ENCODE measurements around the gene CCHCR1. TPM values are rescaled to one million over a fixed set of nuclear protein-coding genes. Genes with fewer than 3 reads are reported as not detected.
A peak's percentile ranks its signal among the peaks of the same experiment; 100 is the strongest.

CCHCR1 gene
- total RNA-seq, 1 donor from 2014 or later: 48.6 TPM

DNA sequence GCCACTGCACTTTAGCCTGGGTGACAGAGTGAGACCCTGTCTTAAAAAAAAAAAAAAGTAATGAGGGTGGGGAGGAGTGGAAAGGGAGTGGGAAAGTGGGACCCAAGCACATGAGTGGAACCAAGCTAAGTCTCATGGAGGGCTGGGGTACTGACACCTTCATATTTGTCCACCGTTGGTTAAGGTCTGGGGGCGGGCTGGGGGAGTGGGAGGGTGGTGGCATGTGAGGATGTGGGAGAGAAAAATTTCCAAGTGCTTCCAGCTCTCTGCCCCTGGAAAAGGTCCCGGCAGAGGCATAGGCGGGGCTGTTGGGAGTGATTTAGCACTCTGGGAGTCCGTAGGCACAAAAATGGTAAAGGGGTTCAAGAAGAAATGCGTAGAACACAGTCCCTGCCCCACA lies 24.8 kb downstream of the CCHCR1 start:
- TF ChIP-seq, protein P1, sequence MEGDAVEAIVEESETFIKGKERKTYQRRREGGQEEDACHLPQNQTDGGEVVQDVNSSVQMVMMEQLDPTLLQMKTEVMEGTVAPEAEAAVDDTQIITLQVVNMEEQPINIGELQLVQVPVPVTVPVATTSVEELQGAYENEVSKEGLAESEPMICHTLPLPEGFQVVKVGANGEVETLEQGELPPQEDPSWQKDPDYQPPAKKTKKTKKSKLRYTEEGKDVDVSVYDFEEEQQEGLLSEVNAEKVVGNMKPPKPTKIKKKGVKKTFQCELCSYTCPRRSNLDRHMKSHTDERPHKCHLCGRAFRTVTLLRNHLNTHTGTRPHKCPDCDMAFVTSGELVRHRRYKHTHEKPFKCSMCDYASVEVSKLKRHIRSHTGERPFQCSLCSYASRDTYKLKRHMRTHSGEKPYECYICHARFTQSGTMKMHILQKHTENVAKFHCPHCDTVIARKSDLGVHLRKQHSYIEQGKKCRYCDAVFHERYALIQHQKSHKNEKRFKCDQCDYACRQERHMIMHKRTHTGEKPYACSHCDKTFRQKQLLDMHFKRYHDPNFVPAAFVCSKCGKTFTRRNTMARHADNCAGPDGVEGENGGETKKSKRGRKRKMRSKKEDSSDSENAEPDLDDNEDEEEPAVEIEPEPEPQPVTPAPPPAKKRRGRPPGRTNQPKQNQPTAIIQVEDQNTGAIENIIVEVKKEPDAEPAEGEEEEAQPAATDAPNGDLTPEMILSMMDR (conservative IDR thresholded peaks at IDR 0.05): no peak
- Mint-ChIP-seq H3K36me3 (ENCODE audit: low read depth) (no peaks in the 10 kb centered on the region), H3K27ac (ENCODE audit: unreplicated experiment) (no peak overlapping the region), H3K4me3 (no peak overlapping the region), H3K4me1 (peaks cover 10% of the 10 kb centered on the region), H3K27me3 (ENCODE audit: low read depth) (peaks cover 17% of the 10 kb centered on the region), H3K9me3 (peaks cover 4% of the 10 kb centered on the region)
- DNase-seq (ENCODE audit: low read depth, low spot score): no peak

DNA sequence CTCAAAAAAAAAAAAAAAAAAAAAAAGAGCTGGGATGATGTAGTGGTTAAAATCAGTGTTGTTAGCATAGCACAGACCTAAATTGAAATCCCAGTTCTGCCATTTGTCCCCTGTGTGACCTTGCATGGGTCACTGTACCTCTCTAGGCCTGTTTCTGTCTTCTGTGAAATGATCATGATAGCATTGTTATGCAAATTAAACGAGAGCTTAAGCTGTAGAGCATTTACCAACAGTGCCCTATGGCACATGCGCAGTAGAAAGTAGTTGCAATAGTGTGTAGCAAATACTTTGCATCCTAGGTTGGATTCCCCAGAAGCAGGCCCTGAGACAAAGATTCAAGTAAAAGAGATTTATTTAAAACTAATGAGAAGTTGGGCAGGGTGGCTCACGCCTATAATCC lies 26.0 kb downstream of the CCHCR1 start:
- TF ChIP-seq, protein P1 (conservative IDR thresholded peaks at IDR 0.05): no peak
- Mint-ChIP-seq H3K9me3 (no peaks in the 10 kb centered on the region), H3K27ac (ENCODE audit: unreplicated experiment) (no peak overlapping the region), H3K4me3 (no peak overlapping the region), H3K36me3 (ENCODE audit: low read depth) (no peaks in the 10 kb centered on the region), H3K27me3 (ENCODE audit: low read depth) (peaks cover 17% of the 10 kb centered on the region), H3K4me1 (peaks cover 5% of the 10 kb centered on the region)
- no peak for DNase-seq (ENCODE audit: low read depth, low spot score)

- peaks cover 5% of the 10 kb centered on the region for H3K4me1 Mint-ChIP-seq
- no peak for DNase-seq (ENCODE audit: low read depth, low spot score)
- no peak overlapping the region for H3K27ac Mint-ChIP-seq (ENCODE audit: unreplicated experiment)
- no peaks in the 10 kb centered on the region for H3K9me3 Mint-ChIP-seq
- no peak overlapping the region for H3K4me3 Mint-ChIP-seq
- H3K36me3 Mint-ChIP-seq (ENCODE audit: low read depth): no peaks in the 10 kb centered on the region
- H3K27me3 Mint-ChIP-seq (ENCODE audit: low read depth): peaks cover 17% of the 10 kb centered on the region
- TF ChIP-seq, protein P1 (conservative IDR thresholded peaks at IDR 0.05): no peak
Observed at GRCh38 chr6:31130751-31131150, 26.9 kb downstream of the CCHCR1 start.

DNA sequence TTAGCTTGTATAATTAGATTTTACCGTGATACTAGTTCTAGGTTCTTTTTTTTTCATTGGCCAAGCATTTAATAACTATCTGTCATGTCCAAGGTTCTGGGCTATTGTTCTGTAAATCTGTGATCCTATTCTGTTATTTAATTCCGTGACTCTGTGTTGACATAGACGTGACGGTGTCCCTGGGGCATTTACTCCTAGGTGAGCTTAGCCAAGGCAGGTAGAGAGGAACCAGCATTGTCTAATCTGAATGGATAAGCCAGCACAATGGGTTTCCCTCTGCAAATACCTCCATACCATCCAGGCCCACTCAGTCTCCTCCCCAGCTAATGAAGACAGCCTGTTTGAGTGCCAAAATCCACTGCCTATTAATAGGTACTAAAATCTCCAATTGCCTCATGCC lies 28.5 kb downstream of the CCHCR1 start:
- Mint-ChIP-seq H3K9me3 (no peaks in the 10 kb centered on the region), H3K36me3 (ENCODE audit: low read depth) (no peaks in the 10 kb centered on the region), H3K27me3 (ENCODE audit: low read depth) (peaks cover 17% of the 10 kb centered on the region), H3K4me3 (no peak overlapping the region), H3K27ac (ENCODE audit: unreplicated experiment) (no peak overlapping the region), H3K4me1 (peaks cover 14% of the 10 kb centered on the region)
- DNase-seq (ENCODE audit: low read depth, low spot score): no peak
- TF ChIP-seq, protein P1 (conservative IDR thresholded peaks at IDR 0.05): no peak

DNA sequence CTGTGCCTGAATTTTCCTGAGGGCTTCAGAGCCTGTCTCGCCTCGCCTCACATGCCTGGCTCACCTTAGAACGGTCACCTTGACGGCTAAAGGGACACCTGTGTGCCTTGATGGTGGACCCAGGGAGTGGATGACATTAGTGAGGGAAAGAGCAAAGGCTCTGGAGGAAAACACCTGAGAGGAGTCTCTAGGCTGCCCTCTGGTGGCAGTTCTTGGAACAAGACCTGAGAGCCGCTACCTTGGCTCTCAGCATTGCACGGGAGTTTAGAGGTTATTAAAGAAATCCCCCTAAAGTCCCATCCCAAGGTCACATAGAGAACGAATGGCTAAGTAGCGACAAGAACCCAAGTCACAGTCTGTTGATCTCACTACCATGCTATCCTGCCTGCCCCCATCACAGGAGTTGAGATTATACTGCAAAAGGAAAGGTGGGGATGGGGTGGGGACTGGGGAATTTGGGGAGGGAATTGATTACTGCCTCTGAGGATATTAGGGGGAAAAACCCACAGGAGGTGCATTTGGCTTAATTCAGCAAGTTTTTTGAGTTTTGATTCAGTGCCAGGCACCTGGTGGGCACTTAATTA lies 29.4 kb downstream of the CCHCR1 start:
- Mint-ChIP-seq H3K27me3 (ENCODE audit: low read depth) (peaks cover 17% of the 10 kb centered on the region), H3K27ac (ENCODE audit: unreplicated experiment) (no peak overlapping the region), H3K4me3 (no peak overlapping the region), H3K9me3 (no peaks in the 10 kb centered on the region), H3K36me3 (ENCODE audit: low read depth) (no peaks in the 10 kb centered on the region), H3K4me1 (peaks cover 14% of the 10 kb centered on the region)
- DNase-seq (ENCODE audit: low read depth, low spot score): peak; percentile 70
- TF ChIP-seq, protein P1 (conservative IDR thresholded peaks at IDR 0.05): peak; percentile 86

Data from neural crest cell (in vitro differentiated cells).